ENCODE results near the gene IKZF1.

Gene IKZF1

GRCh38 chr7:50351267-50351666 lies 46.8 kb downstream of the IKZF1 start:
- no peak for FAIRE-seq
- no peak for DNase-seq (ENCODE audit: insufficient read length, low spot score)

- FAIRE-seq (no peak), DNase-seq (ENCODE audit: insufficient read length, low spot score) (no peak)
These were observed 47.8 kb downstream of the IKZF1 start for GRCh38 chr7:50352282-50352681.

- DNase-seq (ENCODE audit: insufficient read length, low spot score) = no peak
- no peak for FAIRE-seq
These were observed 48.2 kb downstream of the IKZF1 start for GRCh38 chr7:50352751-50353150.

- no peak for FAIRE-seq
- no peak for DNase-seq (ENCODE audit: insufficient read length, low spot score)
These were observed 48.7 kb downstream of the IKZF1 start for GRCh38 chr7:50353201-50353600.

GRCh38 chr7:50353894-50354595 lies 49.5 kb downstream of the IKZF1 start:
- DNase-seq (ENCODE audit: insufficient read length, low spot score) = no peak
- no peak for FAIRE-seq

- DNase-seq (ENCODE audit: insufficient read length, low spot score) (no peak), FAIRE-seq (no peak)
These were observed 51.3 kb downstream of the IKZF1 start for GRCh38 chr7:50355817-50356178.

- DNase-seq (ENCODE audit: insufficient read length, low spot score) (no peak), FAIRE-seq (no peak)
These were observed 51.9 kb downstream of the IKZF1 start for GRCh38 chr7:50356212-50356944.

- FAIRE-seq = no peak
- no peak for DNase-seq (ENCODE audit: insufficient read length, low spot score)
These were observed 52.4 kb downstream of the IKZF1 start for GRCh38 chr7:50356945-50357268.

GRCh38 chr7:50357426-50357825 lies 52.9 kb downstream of the IKZF1 start:
- no peak for FAIRE-seq

GRCh38 chr7:50358041-50358705 lies 53.7 kb downstream of the IKZF1 start:
- FAIRE-seq = no peak
- DNase-seq (ENCODE audit: insufficient read length, low spot score) = no peak

More at GRCh38 chr7:50357426-50357825, 52.9 kb downstream of the IKZF1 start:
- no peak for DNase-seq (ENCODE audit: insufficient read length, low spot score)

- no peak for FAIRE-seq
- DNase-seq (ENCODE audit: insufficient read length, low spot score) = no peak
These were observed 54.3 kb downstream of the IKZF1 start for GRCh38 chr7:50358779-50359178.

- FAIRE-seq (no peak), DNase-seq (ENCODE audit: insufficient read length, low spot score) (no peak)
These were observed 54.9 kb downstream of the IKZF1 start for GRCh38 chr7:50359258-50359994.

- FAIRE-seq (no peak), DNase-seq (ENCODE audit: insufficient read length, low spot score) (no peak)
These were observed 55.7 kb downstream of the IKZF1 start for GRCh38 chr7:50359995-50360925.

GRCh38 chr7:50362142-50362541 lies 57.6 kb downstream of the IKZF1 start:
- FAIRE-seq = no peak

GRCh38 chr7:50362712-50363282 lies 58.3 kb downstream of the IKZF1 start:
- DNase-seq (ENCODE audit: insufficient read length, low spot score) (no peak), FAIRE-seq (no peak)

More at GRCh38 chr7:50362142-50362541, 57.6 kb downstream of the IKZF1 start:
- no peak for DNase-seq (ENCODE audit: insufficient read length, low spot score)

- FAIRE-seq = no peak
- DNase-seq (ENCODE audit: insufficient read length, low spot score) = no peak
These were observed 59.0 kb downstream of the IKZF1 start for GRCh38 chr7:50363327-50364060.

GRCh38 chr7:50364645-50365044 lies 60.1 kb downstream of the IKZF1 start:
- no peak for DNase-seq (ENCODE audit: insufficient read length, low spot score)
- FAIRE-seq = no peak

GRCh38 chr7:50366311-50366710 lies 61.8 kb downstream of the IKZF1 start:
- DNase-seq (ENCODE audit: insufficient read length, low spot score) (no peak), FAIRE-seq (no peak)

- FAIRE-seq (no peak), DNase-seq (ENCODE audit: insufficient read length, low spot score) (no peak)
These were observed 62.6 kb downstream of the IKZF1 start for GRCh38 chr7:50367100-50367499.

All from HTR-8/SVneo (cell line).